Testis (tissue), 2 donors: ENCODE measurements around the gene FXYD7.

Experiments
- POLR2A ChIP-seq: fragments of 450-650 bp; IDR thresholded peaks from one replicate; pipeline ENCODE4 v1.6.1; 2017; ENCODE audit warnings: antibody characterized with exemption, mild to moderate bottlenecking, moderate library complexity
- TF ChIP-seq, protein P1 (sequence below), 3 experiments: fragments of 450-650 bp in 2 of 3; fragments of 200-600 bp in 1 of 3; sonication (generic) in 1 of 3; IDR thresholded peaks; one replicate each; pipeline ENCODE4 v1.5.1; 2016 to 2019; ENCODE audit warnings: antibody characterized with exemption in 3 of 3, mild to moderate bottlenecking in 2 of 3, moderate library complexity in 1 of 3

DNA sequence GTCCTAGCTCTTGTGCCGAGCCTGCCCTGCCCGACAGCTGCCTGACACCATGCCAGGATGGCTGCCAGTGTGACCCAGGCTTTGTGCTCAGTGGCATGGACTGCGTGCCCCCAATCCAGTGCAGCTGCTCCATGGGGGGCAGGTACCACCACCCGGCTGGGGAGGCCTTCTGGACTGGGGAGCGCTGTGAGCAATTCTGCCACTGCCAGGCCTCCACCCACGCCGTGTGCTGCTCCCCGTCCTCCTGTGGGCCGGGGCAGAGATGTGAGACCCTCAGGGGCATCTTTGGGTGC is 36.8 kb upstream of the FXYD7 start:
- TF ChIP-seq, protein P1, sequence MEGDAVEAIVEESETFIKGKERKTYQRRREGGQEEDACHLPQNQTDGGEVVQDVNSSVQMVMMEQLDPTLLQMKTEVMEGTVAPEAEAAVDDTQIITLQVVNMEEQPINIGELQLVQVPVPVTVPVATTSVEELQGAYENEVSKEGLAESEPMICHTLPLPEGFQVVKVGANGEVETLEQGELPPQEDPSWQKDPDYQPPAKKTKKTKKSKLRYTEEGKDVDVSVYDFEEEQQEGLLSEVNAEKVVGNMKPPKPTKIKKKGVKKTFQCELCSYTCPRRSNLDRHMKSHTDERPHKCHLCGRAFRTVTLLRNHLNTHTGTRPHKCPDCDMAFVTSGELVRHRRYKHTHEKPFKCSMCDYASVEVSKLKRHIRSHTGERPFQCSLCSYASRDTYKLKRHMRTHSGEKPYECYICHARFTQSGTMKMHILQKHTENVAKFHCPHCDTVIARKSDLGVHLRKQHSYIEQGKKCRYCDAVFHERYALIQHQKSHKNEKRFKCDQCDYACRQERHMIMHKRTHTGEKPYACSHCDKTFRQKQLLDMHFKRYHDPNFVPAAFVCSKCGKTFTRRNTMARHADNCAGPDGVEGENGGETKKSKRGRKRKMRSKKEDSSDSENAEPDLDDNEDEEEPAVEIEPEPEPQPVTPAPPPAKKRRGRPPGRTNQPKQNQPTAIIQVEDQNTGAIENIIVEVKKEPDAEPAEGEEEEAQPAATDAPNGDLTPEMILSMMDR (IDR thresholded peaks at IDR 0.05), result no peak
- TF ChIP-seq POLR2A, result no peak
